Glomerular visceral epithelial cell (primary cell): Measurements from ENCODE around the gene OR52N4.
A peak's percentile ranks its signal among the peaks of the same experiment; 100 is the strongest.
"Not testable (repeated sequence)": the region's sequence is repeated elsewhere in the genome, so short reads cannot be mapped to it uniquely, and the experiment has no call there.

Experiments used
- DNase-seq: peaks from one replicate; pipeline ENCODE4 v3.0.0-alpha.2; 2016; ENCODE audit errors: extremely low spot score

The OR52N4 gene

DNA sequence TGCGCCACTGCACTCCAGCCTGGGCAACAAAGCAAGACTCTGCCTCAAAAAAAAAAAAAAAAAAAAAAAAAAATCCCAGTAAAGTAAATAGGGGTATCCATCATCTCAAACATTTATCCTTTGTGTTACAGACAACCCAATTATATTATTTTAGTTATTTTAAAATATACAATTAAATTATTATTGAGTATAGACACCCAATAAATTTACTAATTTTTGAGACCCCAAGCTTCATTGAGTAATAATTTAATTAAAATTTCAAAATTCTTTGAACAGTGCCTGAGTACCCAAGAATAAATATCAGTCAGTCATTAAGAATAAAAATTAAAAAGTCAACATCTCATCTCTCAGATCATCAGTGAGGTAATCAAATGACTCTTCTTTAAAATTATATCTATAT, at the start of gene OR52N4:
Gene OR52N4, plus strand, starts transcription at position 301 of the 400 bp plus-strand sequence. CDS start 498 bp downstream, outside the sequence.
- no peak for DNase-seq

- no peak for DNase-seq
These were observed 48.4 kb upstream of the OR52N4 start for GRCh38 chr11:5705688-5706087.

DNA sequence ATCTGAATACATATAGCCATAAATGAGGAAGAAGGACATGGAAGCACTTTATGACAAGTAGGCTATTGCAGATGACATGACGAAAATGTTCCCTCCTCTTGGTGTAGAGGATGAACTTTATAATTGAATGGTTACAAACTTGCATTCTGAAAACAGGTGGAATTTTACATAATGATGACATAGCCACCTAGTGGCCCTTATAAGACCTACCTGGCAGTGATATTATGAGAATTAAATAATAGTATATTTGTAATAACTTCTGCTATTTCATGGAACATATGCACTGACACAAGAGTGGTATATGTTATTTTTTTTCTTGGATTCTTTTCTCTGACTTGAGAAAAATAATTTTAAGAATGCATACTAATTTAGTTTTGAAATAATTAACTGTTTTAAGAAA, 41.5 kb upstream of the OR52N4 start:
- DNase-seq, result no peak

- DNase-seq, result no peak
These were observed 40.3 kb upstream of the OR52N4 start for GRCh38 chr11:5713695-5714094.

GRCh38 chr11:5716518-5716917, 37.5 kb upstream of the OR52N4 start:
- not testable (repeated sequence) for DNase-seq

DNA sequence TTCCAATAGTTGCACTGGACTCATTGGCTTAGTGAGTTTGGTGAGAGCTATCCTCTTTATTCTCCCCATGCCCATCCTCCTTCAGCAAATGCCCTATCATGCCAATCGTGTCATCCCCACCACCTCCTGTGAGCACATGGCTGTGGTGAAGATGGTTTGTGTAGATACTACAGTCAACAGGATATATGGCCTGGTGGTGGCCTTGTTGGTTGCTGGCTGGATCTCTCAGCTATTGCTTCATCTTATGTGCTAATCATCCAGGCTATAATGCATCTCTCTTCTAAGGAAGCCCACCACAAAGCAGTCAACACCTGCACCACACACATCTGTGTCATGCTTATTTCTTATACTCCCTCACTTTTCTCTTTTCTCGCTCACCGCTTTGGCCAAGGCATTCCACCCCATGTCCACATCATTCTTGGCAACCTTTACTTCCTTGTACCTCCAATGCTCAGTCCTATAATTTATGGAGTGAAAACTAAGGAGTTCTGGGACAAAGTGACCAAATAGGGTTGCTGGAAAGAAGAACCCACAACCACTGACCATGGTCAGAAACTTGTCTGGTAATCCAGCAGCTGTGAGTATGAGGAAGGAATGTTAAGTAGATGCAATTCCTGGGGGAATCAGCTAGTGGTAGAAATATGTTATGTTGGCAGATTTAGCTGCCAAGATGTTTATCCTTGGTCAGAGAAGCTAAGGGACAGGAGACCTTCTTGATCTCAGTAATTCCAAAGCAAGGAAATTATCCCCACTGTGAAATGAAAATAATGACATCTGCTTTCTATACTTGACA, 34.1 kb upstream of the OR52N4 start:
- no peak for DNase-seq

- no peak for DNase-seq
These were observed 31.4 kb upstream of the OR52N4 start for GRCh38 chr11:5722622-5723021.

DNA sequence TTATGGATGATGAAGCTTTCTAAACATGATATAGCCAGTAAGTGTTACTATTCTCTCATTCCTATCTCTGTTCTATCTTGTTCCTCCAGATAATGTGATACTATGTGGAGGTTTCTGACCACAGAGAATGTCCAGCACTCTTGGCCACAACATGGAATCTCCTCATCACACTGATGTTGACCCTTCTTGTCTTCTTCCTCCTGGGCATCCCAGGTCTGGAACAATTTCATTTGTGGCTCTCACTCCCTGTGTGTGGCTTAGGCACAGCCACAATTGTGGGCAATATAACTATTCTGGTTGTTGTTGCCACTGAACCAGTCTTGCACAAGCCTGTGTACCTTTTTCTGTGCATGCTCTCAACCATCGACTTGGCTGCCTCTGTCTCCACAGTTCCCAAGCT, 27.7 kb upstream of the OR52N4 start:
- no peak for DNase-seq

DNA sequence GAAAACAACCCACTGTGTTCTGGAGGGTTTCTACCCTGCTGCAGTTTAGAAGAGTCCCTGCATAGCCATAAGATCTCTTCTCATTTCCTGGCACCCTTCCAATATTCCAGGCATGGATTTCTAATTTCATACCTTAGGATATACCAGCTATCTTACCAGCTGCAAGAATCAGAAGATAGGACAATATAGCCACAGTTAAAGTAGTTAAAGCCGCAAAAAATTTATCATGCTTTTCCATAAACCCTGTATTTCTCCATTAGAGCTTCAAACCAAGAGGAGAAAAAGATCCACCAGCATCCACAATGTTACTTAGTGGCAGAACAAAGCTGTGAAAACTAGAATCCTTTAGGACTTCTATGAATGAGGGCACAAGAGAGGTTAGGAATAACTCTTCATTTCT, 26.4 kb upstream of the OR52N4 start:
- no peak for DNase-seq

DNA sequence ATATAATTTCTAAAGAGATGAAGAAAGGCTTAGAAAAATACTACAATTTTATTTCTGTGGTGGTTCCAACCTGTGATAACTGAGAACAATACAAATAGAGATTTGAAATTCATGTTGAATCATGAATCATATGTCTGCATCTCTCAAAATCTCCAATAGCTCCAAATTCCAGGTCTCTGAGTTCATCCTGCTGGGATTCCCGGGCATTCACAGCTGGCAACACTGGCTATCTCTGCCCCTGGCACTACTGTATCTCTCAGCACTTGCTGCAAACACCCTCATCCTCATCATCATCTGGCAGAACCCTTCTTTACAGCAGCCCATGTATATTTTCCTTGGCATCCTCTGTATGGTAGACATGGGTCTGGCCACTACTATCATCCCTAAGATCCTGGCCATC, 17.6 kb upstream of the OR52N4 start, which contains the start of gene OR56B1:
Gene OR56B1, plus strand, starts transcription at position 53 of the 400 bp plus-strand sequence. Its CDS starts 69 bp downstream, at position 122.
- peak; percentile 5 for DNase-seq

GRCh38 chr11:5737091-5737490, 17.0 kb upstream of the OR52N4 start:
- DNase-seq, result no peak

DNA sequence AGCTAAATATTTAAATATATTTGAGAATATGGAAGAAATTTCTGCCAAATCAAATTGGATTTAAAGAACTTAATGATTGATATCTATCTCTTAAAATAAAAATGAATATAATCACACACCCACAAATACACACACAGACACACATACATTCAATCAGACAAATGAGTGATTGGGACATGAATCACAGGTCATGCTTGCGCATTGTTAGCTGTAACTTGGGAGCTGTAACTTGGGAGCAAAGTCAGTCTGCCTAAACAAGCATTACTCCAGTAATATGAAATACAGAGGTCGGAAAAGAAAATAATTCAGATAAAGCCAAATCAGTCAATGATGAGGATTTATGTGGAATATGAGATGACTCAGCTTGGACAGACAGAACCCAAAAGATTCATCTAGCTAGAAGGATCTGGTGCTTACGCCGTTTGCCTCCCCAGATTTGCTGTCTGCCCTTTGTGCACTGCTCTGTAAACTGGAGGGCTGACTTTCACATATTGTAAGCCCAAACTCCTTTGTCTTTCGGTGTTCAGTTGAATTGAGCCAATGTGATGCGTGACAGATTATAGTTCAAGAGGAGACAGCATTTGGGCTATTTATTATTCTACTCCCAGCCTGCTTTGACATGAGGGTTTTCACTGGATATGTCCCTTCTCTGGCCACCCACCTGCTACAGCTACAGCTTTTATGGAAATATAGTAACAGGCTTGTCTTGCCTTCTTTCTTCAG, 16.2 kb upstream of the OR52N4 start:
- DNase-seq, result no peak

- no peak for DNase-seq
These were observed 15.6 kb upstream of the OR52N4 start for GRCh38 chr11:5738431-5738830.

- no peak for DNase-seq
These were observed 7.4 kb upstream of the OR52N4 start for GRCh38 chr11:5746614-5747013.

- no peak for DNase-seq
These were observed 4.2 kb upstream of the OR52N4 start for GRCh38 chr11:5749836-5750235.

DNA sequence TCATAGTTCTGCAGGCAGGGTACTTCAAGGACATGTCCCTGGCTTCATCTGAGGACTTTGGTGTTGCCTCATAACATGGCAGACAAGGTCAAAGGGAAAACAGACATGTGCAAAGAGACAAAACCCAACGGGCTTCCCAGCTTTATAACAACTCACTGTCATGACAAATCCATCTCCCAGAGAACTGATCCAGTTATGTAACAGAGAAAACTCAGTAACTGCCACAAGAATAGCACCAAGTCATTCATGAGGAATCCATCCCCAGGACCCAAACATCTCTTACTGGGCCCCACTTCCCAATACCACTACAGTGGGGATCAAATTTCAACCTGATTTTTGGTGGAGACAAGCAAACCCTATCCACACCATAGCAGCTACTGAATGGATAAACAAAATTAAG, 13.0 kb downstream of the OR52N4 start:
- no peak for DNase-seq

GRCh38 chr11:5783255-5783654, 29.2 kb downstream of the OR52N4 start, which contains the start of gene OR52N5:
TSS of gene OR52N5 (minus strand) at chr11:5783355. CDS start at chr11:5778634, 4,721 bp downstream.
- no peak for DNase-seq

GRCh38 chr11:5791165-5791564, 37.1 kb downstream of the OR52N4 start, which contains the start of gene OR52N1:
TSS of gene OR52N1 (minus strand) at chr11:5791265. CDS start at chr11:5788816, 2,449 bp downstream.
- no peak for DNase-seq

GRCh38 chr11:5796541-5796940, 42.5 kb downstream of the OR52N4 start:
- no peak for DNase-seq

DNA sequence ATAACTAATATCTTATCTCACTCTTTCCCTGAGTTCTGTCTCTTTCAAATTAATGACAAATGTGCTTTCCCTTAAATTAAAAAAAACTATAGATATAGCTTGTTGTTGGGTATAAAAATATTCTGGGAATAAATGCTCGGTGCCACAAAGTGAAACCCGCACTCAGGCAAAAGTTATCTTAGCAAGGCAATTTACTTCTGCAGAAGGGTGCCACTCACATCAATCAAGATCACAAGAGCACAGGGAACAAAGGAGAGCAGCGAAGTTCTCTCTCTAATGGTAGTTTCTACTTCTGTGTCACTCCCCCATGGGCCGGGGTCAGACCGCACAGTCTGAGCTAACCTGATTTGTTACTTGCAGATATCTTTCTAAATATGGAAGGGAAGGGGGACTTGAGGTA, 49.9 kb downstream of the OR52N4 start:
- DNase-seq, result no peak
